ENCODE measurements around the gene TIPARP.
A peak's percentile ranks its signal among the peaks of the same experiment; 100 is the strongest.

The TIPARP gene

GRCh38 chr3:156716105-156716862 lies 41.9 kb downstream of the TIPARP start:
- H3K9me3 ChIP-seq (ENCODE audit: control extremely low read depth in 1 of 5, control insufficient read depth in 4 of 5, insufficient read depth in 2 of 5, low read depth in 1 of 5, low read length in 4 of 5) = no peaks in the 10 kb centered on the region
- H3K27ac ChIP-seq (ENCODE audit: insufficient read depth in 1 of 2, low read depth in 1 of 2, low read length in 2 of 2, poor library complexity in 1 of 2, severe bottlenecking in 2 of 2) = no peak overlapping the region
- H3K4me1 ChIP-seq (ENCODE audit: control extremely low read depth in 1 of 4, control insufficient read depth in 4 of 4, insufficient read depth in 4 of 4, low read length in 3 of 4) = peaks cover 0 to 8% (median 6%) of the 10 kb centered on the region in 4 experiments
- no peaks in the 10 kb centered on the region for H3K36me3 ChIP-seq (ENCODE audit: control insufficient read depth in 4 of 4, insufficient read depth in 4 of 4, low read length in 3 of 4)
- H3K27me3 ChIP-seq (replicated peaks in 2 of 5; ENCODE audit: control insufficient read depth in 4 of 5, insufficient read depth in 5 of 5, low read length in 4 of 5) = no peaks in the 10 kb centered on the region
- WGBS (ENCODE audit: insufficient coverage) = 100% methylated on average over 2 of the region's 6 CpGs
- DNase-seq = no peak
- H3K4me3 ChIP-seq (ENCODE audit: control insufficient read depth in 1 of 7, extremely low read depth in 1 of 7, insufficient read depth in 4 of 7, low read depth in 2 of 7, low read length in 6 of 7) = no peak overlapping the region
- POLR2A ChIA-PET = no interaction called here
- CTCF ChIA-PET = no interaction called here

GRCh38 chr3:156718622-156719306 lies 44.4 kb downstream of the TIPARP start:
- WGBS (ENCODE audit: insufficient coverage) = 100% methylated on average over 3 of the region's 3 CpGs
- H3K4me1 ChIP-seq (ENCODE audit: control extremely low read depth in 1 of 4, control insufficient read depth in 4 of 4, insufficient read depth in 4 of 4, low read length in 3 of 4) = peaks cover 0 to 20% (median 11%) of the 10 kb centered on the region in 4 experiments
- no peaks in the 10 kb centered on the region for H3K36me3 ChIP-seq (ENCODE audit: control insufficient read depth in 4 of 4, insufficient read depth in 4 of 4, low read length in 3 of 4)
- H3K27ac ChIP-seq (ENCODE audit: insufficient read depth in 1 of 2, low read depth in 1 of 2, low read length in 2 of 2, poor library complexity in 1 of 2, severe bottlenecking in 2 of 2) = no peak overlapping the region
- H3K4me3 ChIP-seq (ENCODE audit: control insufficient read depth in 1 of 7, extremely low read depth in 1 of 7, insufficient read depth in 4 of 7, low read depth in 2 of 7, low read length in 6 of 7) = no peak overlapping the region
- no peaks in the 10 kb centered on the region for H3K9me3 ChIP-seq (ENCODE audit: control extremely low read depth in 1 of 5, control insufficient read depth in 4 of 5, insufficient read depth in 2 of 5, low read depth in 1 of 5, low read length in 4 of 5)
- ChIA-PET POLR2A (no interaction called here), CTCF (interaction anchor here (1.0 kb wide), 1 partner anchor 360 kb away, joined by 3 read pairs; no protein-coding TSS in a partner anchor)
- no peaks in the 10 kb centered on the region for H3K27me3 ChIP-seq (replicated peaks in 2 of 5; ENCODE audit: control insufficient read depth in 4 of 5, insufficient read depth in 5 of 5, low read length in 4 of 5)
- no peak for DNase-seq

- no peaks in the 10 kb centered on the region for H3K36me3 ChIP-seq (ENCODE audit: control insufficient read depth in 4 of 4, insufficient read depth in 4 of 4, low read length in 3 of 4)
- POLR2A ChIA-PET = no interaction called here
- peak in 2 of 3 donors; percentile 17 to 34 for DNase-seq
Measured at GRCh38 chr3:156720826-156721225, 46.4 kb downstream of the TIPARP start.

GRCh38 chr3:156721687-156722618 lies 47.6 kb downstream of the TIPARP start:
- ChIA-PET CTCF (interaction anchor here (0.7 to 1.3 kb wide), 3 partner anchors 19 to 38 kb away, joined by 3 to 4 read pairs (median 3); no protein-coding TSS in a partner anchor), POLR2A (no interaction called here)
- Histone ChIP-seq H3K36me3 (ENCODE audit: control insufficient read depth in 4 of 4, insufficient read depth in 4 of 4, low read length in 3 of 4) (no peaks in the 10 kb centered on the region), H3K4me1 (ENCODE audit: control extremely low read depth in 1 of 4, control insufficient read depth in 4 of 4, insufficient read depth in 4 of 4, low read length in 3 of 4) (peaks cover 0 to 25% (median 11%) of the 10 kb centered on the region in 4 experiments), H3K4me3 (ENCODE audit: control insufficient read depth in 1 of 7, extremely low read depth in 1 of 7, insufficient read depth in 4 of 7, low read depth in 2 of 7, low read length in 6 of 7) (no peak overlapping the region), H3K9me3 (ENCODE audit: control extremely low read depth in 1 of 5, control insufficient read depth in 4 of 5, insufficient read depth in 2 of 5, low read depth in 1 of 5, low read length in 4 of 5) (no peaks in the 10 kb centered on the region), H3K27me3 (replicated peaks in 2 of 5; ENCODE audit: control insufficient read depth in 4 of 5, insufficient read depth in 5 of 5, low read length in 4 of 5) (no peaks in the 10 kb centered on the region), H3K27ac (ENCODE audit: insufficient read depth in 1 of 2, low read depth in 1 of 2, low read length in 2 of 2, poor library complexity in 1 of 2, severe bottlenecking in 2 of 2) (no peak overlapping the region)
- peak in 1 of 3 donors; percentile 15 for DNase-seq
- WGBS (ENCODE audit: insufficient coverage) = 100% methylated on average over 1 of the region's 2 CpGs

More at GRCh38 chr3:156720826-156721225, 46.4 kb downstream of the TIPARP start:
- no CpG with 5 or more reads among the region's 2 CpGs for WGBS (ENCODE audit: insufficient coverage)
- H3K4me3 ChIP-seq (ENCODE audit: control insufficient read depth in 1 of 7, extremely low read depth in 1 of 7, insufficient read depth in 4 of 7, low read depth in 2 of 7, low read length in 6 of 7) = no peak overlapping the region
- H3K27me3 ChIP-seq (replicated peaks in 2 of 5; ENCODE audit: control insufficient read depth in 4 of 5, insufficient read depth in 5 of 5, low read length in 4 of 5) = no peaks in the 10 kb centered on the region
- no peaks in the 10 kb centered on the region for H3K9me3 ChIP-seq (ENCODE audit: control extremely low read depth in 1 of 5, control insufficient read depth in 4 of 5, insufficient read depth in 2 of 5, low read depth in 1 of 5, low read length in 4 of 5)
- H3K4me1 ChIP-seq (ENCODE audit: control extremely low read depth in 1 of 4, control insufficient read depth in 4 of 4, insufficient read depth in 4 of 4, low read length in 3 of 4) = peaks cover 0 to 25% (median 11%) of the 10 kb centered on the region in 4 experiments
- CTCF ChIA-PET = no interaction called here
- H3K27ac ChIP-seq (ENCODE audit: insufficient read depth in 1 of 2, low read depth in 1 of 2, low read length in 2 of 2, poor library complexity in 1 of 2, severe bottlenecking in 2 of 2) = no peak overlapping the region

- DNase-seq = no peak
- CTCF ChIA-PET = interaction anchor here (1.1 to 1.8 kb wide), 2 partner anchors 10 to 21 kb away, joined by 4 read pairs; no protein-coding TSS in a partner anchor
- Histone ChIP-seq H3K27me3 (replicated peaks in 2 of 5; ENCODE audit: control insufficient read depth in 4 of 5, insufficient read depth in 5 of 5, low read length in 4 of 5) (no peaks in the 10 kb centered on the region), H3K36me3 (ENCODE audit: control insufficient read depth in 4 of 4, insufficient read depth in 4 of 4, low read length in 3 of 4) (no peaks in the 10 kb centered on the region), H3K4me3 (ENCODE audit: control insufficient read depth in 1 of 7, extremely low read depth in 1 of 7, insufficient read depth in 4 of 7, low read depth in 2 of 7, low read length in 6 of 7) (no peak overlapping the region), H3K27ac (ENCODE audit: insufficient read depth in 1 of 2, low read depth in 1 of 2, low read length in 2 of 2, poor library complexity in 1 of 2, severe bottlenecking in 2 of 2) (no peak overlapping the region), H3K9me3 (ENCODE audit: control extremely low read depth in 1 of 5, control insufficient read depth in 4 of 5, insufficient read depth in 2 of 5, low read depth in 1 of 5, low read length in 4 of 5) (no peaks in the 10 kb centered on the region), H3K4me1 (ENCODE audit: control extremely low read depth in 1 of 4, control insufficient read depth in 4 of 4, insufficient read depth in 4 of 4, low read length in 3 of 4) (peaks cover 0 to 25% (median 11%) of the 10 kb centered on the region in 4 experiments)
- 92% methylated on average over 2 of the region's 2 CpGs for WGBS (ENCODE audit: insufficient coverage)
- POLR2A ChIA-PET = no interaction called here
Measured at GRCh38 chr3:156723182-156723619, 48.8 kb downstream of the TIPARP start.

GRCh38 chr3:156725682-156726081 lies 51.3 kb downstream of the TIPARP start:
- POLR2A ChIA-PET = interaction anchor here (0.6 kb wide), 2 partner anchors 17 to 656 kb away, joined by 3 to 7 read pairs; no protein-coding TSS in a partner anchor
- CTCF ChIA-PET = interaction anchor here (1.0 kb wide), 1 partner anchor 17 kb away, joined by 3 read pairs; no protein-coding TSS in a partner anchor
- Histone ChIP-seq H3K4me3 (ENCODE audit: control insufficient read depth in 1 of 7, extremely low read depth in 1 of 7, insufficient read depth in 4 of 7, low read depth in 2 of 7, low read length in 6 of 7) (no peak overlapping the region), H3K36me3 (ENCODE audit: control insufficient read depth in 4 of 4, insufficient read depth in 4 of 4, low read length in 3 of 4) (no peaks in the 10 kb centered on the region), H3K4me1 (ENCODE audit: control extremely low read depth in 1 of 4, control insufficient read depth in 4 of 4, insufficient read depth in 4 of 4, low read length in 3 of 4) (peaks cover 0 to 24% (median 10%) of the 10 kb centered on the region in 4 experiments), H3K27ac (ENCODE audit: insufficient read depth in 1 of 2, low read depth in 1 of 2, low read length in 2 of 2, poor library complexity in 1 of 2, severe bottlenecking in 2 of 2) (no peak overlapping the region), H3K9me3 (ENCODE audit: control extremely low read depth in 1 of 5, control insufficient read depth in 4 of 5, insufficient read depth in 2 of 5, low read depth in 1 of 5, low read length in 4 of 5) (no peaks in the 10 kb centered on the region), H3K27me3 (replicated peaks in 2 of 5; ENCODE audit: control insufficient read depth in 4 of 5, insufficient read depth in 5 of 5, low read length in 4 of 5) (no peaks in the 10 kb centered on the region)
- peak in 2 of 3 donors; percentile 52 to 63 for DNase-seq
- 35% methylated on average over 2 of the region's 4 CpGs for WGBS (ENCODE audit: insufficient coverage)

Data from common myeloid progenitor, CD34-positive (primary cell).